ENCODE data around the gene FILIP1L.

DNA sequence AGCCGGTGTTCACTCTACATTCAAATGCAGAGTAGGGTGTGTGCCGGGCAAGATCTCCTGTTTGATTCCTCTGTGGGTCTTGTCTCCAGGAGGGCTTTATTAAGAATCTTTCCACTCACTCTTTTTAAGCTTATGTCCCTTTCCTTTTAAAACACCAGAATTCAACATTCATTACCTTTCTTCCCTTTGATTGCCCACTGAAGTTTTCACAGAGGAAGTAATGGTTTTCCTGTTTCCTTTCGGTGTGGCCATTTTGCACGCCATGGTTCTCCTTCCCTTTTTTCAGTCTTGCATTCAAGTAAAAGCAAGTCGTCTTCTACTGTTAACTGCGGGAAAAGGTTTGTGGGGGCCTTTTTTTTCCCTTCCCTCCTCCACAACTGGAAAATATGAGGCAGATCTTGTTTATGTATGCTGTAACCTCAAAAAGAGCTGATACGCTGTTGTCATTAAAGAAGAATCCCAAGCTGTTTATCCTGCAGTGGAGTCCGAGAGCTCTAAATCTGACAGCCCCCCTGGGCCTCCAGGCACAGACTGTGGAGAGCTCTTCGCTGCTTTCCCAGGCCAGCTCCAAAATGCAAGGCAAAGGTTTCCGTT lies 40.5 kb downstream of the FILIP1L start:
- TF ChIP-seq, protein P1, sequence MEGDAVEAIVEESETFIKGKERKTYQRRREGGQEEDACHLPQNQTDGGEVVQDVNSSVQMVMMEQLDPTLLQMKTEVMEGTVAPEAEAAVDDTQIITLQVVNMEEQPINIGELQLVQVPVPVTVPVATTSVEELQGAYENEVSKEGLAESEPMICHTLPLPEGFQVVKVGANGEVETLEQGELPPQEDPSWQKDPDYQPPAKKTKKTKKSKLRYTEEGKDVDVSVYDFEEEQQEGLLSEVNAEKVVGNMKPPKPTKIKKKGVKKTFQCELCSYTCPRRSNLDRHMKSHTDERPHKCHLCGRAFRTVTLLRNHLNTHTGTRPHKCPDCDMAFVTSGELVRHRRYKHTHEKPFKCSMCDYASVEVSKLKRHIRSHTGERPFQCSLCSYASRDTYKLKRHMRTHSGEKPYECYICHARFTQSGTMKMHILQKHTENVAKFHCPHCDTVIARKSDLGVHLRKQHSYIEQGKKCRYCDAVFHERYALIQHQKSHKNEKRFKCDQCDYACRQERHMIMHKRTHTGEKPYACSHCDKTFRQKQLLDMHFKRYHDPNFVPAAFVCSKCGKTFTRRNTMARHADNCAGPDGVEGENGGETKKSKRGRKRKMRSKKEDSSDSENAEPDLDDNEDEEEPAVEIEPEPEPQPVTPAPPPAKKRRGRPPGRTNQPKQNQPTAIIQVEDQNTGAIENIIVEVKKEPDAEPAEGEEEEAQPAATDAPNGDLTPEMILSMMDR (IDR thresholded peaks at IDR 0.05; ENCODE audit: insufficient read depth, low read length, poor library complexity, severe bottlenecking), result no peak
- TF ChIP-seq EZH2phosphoT487 (conservative IDR thresholded peaks at IDR 0.05; ENCODE audit: low read length), result no peak
